ENCODE data around the gene ANO3.

ANO3 gene

DNA sequence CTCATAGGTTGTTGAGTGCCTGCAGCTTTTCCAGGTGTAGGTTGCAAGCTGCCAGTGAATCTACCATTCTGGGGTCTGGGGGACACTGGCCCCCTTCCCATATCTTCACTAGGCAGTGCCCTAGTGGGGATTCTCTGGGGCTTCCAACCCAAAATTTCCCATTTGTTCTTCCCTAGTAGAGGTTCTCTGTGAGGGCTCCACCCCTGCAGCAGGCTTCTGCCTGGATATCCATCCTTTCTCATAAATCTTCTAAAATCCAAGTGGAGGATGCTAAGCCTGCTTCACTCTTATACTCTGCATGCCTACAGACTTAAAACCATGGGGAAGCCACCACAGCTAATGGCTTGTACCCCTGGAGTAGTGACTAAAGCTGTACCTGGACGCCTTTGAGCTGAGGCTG is 33.4 kb downstream of the ANO3 start:
- no peak for DNase-seq

DNA sequence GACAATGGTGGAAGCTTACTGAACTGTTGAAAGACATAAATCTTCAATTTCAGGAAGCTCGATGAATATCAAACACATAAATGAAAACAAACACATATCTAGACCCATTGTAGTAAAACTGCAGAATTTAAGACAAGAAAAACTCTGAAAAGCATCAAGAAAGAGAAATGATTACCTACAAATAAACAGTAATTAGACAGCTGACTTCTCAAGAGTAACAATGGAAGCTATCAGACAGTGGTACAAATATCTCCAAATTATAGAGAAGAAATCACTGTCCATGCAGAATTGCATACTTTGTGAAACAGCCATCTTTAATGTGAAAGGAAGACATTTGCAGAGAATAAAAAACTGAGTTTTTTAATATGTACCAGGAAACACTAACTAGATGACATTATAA is 45.7 kb downstream of the ANO3 start:
- DNase-seq, result no peak

DNA sequence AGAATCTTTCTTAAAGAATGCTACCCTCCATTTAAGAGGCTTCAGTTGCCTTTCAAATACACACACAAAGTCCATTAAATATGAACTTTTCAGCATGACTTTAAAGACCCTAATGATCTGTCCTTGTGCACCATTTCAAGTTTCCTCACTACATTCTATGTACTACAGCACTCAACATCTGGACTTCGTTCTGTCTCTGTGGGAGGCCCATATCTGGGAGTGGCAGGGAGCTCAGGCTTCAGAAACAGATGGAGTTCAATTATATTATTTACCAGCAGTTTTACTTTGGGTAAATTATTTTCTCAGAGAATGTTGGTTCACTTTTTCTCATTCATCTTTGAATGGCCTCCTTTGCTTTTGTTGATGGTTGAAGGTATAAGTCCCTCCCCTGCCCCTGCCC is 67.4 kb downstream of the ANO3 start:
- no peak for DNase-seq

DNA sequence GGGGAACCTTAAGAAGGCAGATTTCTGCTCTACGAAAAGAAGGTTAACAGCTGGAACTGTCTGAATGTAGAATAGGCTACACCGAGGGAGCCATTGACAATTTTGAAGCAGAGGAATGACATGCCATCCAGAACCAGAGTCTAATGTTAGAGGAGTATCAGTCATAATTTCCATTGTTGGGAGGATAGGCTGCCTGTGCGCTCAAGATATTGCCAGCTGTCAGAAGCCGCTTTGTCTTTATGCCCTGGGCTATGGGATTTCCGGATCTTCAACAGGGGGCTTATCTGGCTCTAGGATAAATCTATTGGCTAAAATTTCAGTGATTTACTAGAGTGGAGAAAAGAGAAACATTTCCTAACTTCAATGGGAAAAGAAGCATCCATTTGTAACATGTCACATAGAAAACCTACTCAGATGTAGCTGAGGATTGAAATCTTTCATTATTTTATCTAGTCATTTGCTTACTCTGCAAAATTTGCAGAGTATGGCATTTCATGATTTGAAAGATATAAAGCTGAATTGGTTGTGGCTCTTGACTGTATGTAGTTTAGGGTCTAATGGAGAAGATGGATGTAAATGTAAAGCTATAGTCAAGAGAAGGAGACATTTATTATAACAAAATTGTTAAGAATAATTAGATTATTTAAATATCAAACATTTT is 78.9 kb downstream of the ANO3 start:
- DNase-seq, result no peak

DNA sequence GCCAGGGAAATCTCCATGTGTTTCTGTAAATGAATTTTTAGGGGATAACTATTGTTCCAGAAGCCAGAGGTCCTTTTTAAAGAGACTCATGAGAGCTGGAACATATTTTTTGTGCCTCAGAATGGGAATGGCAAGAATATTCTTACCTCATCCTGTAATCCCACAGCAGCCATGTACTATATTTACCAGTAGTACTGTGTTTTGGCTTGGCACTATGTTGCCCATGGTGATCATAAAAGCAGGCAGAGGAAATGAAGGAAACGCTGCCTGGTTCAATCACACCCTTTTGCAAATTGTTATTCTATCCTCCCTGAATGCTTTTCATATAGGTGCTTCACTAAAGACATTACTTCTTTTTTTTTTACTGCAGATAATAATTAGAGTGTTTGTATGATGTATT is 81.0 kb downstream of the ANO3 start:
- DNase-seq, result no peak

DNA sequence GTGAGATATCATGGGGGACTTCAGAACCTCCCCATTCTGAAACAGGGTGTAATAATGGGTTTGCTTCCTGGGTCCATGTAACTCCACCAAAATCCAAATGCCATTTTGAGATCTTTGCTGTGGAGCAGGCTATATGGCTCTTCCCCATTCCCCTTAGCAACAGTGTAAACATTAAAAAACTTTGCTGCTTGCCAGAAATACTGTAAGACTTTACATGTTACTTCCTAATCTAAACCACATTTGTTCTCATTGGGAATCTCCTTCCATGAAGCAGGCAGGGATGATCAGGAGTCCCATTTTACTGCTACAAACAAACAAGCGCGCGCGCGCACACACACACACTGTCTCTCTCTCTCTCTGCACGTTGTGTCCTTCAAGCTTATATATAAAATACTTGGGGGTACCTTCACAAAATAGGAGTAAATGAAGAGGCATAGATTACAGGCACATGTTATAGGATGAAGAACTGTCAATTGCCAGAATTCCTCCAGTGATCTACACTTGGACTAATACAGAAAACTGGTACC is 86.5 kb downstream of the ANO3 start:
- no peak for DNase-seq

DNA sequence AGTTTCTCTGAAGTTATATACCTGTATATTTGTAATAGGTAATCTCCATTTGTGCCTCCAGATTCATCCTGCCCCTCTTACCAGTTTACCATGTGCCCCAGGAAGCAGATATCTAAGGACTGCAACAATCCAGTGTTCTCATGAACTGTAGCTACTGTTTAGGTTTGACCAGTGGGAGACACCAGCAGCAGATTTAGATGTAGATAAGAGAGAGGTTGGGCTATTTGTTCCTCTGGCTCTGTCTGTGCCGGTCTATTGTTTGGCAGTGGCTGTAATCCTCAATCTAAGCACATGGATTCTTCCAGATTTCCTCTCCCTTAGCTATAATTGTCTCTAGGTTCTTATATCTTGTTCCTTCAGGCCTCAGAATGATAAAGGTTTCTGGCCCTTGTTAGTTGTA is 88.4 kb downstream of the ANO3 start:
- DNase-seq, result no peak

DNA sequence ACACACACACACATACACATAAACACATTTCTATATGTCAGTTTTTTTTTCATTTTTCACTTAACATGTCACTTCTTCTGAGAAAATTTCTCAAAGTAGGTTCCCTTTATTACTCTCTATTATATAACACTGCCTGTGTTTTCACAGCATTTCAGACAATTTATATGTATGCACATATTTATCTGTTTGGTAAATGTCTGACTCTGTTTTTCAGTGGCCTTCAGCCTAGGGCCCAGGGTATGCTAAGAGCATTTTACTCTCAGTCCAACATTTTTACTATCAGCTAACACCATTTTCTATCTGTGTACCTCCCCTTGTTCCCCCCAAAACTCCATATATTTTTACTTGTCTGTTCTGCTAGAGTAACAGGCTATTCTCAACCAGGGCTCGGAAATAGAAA is 92.3 kb downstream of the ANO3 start:
- DNase-seq, result no peak

DNA sequence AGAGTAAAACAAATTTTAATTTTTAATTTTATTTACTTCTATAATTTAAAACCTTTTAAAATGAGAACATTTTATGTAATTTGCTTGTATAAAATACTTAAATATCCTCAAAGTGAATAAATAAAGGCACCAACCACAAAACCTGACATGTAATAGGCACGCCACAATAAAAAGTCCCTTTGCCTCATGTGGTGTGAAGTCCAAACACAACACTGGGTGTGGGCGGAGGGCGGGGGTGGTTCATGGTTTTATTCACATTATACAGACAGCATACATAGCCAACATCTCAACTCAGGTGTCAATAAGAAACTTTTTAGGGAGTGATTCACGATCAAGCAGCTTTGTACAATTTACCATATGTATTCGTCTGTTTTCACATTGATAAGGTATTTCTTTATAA is 107.9 kb downstream of the ANO3 start:
- DNase-seq, result no peak

DNA sequence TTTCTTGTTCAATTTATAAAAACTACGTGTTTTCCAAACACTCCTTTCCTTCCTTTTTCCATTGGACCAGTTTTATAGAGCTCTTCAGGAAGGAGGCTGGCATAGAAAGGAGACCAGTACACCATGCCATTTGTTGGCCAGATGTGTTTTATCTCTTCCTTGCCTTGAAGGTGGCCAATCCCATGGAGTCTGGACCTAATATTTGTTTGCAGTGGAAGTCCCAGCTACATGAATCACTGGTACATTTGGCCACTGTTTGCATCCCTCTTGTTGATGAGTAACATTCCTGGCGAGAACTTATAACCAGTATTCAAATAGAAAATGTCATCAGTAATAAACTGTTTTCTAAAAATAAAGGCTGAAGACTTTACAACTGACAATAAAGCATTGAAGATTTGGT is 110.2 kb downstream of the ANO3 start:
- DNase-seq, result no peak

DNA sequence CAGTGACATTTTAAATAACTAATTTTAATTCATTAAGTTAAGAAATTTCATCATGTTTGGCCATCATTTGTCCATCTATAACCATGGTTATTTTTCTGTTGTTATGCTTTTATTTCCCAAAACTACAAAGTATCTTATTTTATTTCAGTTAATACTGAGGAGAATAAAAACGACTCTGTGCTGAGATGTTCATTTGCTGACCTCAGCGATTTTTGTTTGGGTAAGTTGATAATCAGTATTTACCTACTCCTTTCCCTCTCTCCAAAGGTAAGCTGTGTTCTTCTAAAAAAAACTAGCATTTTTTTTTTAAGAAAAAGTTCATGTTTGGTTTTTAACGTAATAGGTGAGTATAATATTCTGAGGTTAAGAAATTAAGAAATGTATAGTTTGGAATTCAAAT is 111.7 kb downstream of the ANO3 start:
- no peak for DNase-seq

DNA sequence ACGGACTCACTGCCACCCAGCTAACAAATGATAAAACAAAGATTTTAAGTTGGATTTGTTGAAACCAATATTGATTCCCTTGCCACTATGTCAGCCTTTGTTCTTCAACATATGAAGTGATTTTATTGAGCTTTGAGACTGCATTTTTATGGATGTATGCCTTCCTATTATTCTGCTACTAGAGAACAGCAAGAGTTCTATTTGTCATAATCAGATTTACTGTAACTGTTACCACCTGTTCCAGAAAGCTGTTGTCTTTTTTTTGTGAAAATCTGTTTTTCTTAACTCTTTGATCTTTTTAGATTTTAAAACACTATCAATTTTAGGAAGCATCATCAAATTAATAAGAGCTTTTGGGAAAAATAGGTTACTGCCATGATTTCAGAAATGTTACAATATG is 125.7 kb downstream of the ANO3 start:
- DNase-seq, result no peak

DNA sequence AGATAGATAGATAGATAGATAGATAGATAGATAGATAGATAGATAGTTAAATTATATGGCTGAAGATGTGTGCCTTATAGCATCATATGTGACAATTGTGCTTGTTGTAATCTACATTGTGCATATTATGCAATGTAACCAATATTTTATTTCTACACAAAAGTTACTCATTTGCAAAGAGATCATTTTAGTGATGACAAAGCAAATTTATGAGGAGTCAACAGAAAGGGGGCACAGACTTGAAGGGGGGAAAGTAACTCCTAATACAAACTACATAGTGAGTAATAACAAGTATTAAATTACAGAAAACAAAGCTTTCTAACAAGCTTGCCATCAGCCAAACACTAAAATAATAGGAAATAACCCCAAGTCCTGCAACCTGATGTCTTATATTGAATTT is 133.3 kb downstream of the ANO3 start:
- DNase-seq, result no peak

DNA sequence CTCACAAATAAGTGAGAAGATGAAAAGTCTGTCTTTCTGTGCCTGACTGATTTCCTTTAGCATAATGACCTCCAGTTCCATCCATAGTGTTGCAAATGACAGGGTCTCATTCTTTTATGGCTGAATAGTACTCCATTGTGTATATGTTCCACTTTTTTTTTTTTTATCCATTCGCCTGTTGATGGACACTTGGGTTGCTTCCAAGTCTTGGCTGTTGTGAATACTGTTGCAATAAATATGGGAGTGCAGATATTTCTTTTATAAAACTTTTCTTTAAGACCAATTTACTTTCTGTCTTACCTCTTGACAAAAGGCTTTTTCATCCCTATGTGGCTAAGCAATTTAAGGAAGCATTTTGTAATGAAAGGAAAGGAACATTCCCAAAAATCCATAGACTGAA is 135.6 kb downstream of the ANO3 start:
- DNase-seq, result no peak

DNA sequence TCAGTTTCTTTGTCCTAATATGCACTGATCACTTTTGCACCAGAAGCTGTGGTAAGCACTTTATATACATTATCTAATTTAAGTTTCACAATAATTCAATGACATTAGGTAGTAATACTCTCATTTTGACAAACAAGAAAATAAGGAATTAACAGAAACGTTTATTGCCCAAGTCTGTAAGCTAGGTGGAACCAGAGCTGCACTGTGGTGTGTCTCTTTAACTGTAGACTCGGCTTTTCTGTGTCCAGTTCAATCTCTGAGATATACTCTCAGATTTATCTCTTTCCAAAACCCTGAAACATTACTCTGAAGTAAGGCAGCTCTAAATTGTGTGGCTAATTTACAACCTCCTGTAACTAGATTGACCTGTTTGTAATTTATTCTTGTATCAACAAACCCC is 139.1 kb downstream of the ANO3 start:
- no peak for DNase-seq

DNA sequence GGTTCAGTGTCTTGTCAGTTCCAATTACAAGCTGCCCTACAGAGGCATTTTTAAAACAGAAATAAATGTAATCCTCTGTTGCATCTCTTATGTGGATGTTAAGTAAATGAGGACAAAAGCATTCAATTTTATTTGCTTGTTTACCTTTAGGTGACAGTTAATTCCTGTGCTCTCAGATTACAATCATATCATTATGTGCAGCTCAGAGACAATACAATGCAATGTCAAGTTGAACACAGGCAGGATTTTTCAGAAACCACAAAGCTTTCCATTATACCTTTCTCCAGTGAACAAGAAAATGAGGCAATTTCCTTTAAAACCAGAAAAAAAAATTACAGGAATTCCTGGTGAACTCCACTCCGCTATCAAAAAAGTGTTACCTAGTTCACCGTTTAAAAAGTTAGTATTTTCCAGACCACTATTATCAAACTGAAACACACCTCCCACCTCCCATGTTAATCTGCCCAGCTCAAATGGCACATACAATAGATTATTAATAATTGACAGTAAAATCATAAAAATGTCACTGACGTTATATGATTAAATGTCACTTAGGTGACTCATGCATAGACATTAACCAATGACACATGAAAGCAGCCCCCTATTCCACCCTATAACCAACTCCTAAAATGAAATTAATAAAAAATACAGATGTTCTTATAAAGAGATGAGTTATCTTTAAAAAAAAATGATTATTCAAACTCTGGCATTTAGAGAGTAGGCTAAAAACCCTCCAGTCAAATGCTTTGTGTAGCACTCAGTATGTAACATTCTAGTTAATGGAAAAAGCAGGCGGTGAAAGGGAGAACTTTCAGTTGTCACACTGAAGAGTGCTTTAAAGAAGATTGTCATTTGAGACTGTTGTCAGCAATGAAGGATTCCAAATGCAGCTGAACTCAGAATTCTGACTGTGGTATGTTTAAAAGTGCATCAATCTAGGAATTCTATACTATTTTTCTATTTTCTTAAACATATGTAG is 141.6 kb downstream of the ANO3 start:
- DNase-seq, result no peak

DNA sequence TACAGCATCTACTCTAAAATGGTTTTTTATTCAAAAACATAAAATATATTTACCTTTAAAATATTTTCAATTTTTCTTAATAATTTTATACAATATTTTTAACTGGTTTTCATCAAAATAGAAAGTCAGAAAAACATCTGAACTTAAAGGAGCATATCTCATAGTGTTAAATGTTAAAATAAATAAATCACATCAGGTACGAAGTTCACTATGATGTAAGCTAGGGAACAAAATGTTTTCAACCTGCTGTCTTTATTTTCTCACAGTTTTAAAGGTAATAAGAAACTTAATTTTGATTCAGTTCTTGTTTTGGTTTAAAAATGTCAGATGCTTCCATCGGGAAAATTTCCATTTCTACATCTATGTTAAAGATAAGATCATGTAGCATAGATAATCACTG is 142.5 kb downstream of the ANO3 start:
- DNase-seq, result no peak

DNA sequence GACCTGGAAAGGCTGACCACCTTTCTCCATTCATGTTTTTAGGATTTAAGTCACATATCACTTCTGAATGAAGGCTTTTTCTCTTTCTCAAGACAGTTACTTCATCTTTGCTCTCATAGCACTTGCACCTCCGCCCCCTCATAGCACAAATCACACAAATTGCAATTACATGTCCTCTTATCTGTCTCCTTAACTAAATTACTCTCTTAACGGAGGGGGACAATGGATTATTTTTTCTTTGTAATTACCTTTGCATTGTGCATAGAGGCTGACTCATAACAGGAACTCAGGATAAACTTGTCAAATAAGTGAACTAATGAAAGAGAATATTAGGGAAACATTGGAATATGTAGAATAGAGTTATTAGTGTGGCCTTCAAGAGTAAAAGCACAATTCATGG is 145.5 kb downstream of the ANO3 start:
- no peak for DNase-seq

DNA sequence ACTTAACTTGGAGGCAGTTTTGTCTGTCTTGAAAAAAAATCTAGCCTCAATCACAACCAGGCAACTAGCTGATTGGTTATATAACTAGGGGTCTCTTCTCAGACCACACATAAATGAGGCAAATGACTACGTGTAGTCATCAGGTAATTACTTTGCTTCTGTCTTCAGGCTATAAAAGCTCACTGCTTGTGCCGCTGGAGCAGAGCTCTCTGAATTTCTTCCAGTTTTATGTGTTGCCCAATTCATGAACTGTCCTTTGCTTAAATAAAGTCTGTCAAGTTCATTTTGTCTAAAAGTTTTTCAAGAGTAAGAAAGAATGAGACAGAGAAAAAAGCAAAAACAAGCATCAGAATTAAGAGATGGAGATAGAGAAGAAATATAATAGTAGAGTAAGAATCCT is 146.8 kb downstream of the ANO3 start:
- no peak for DNase-seq

DNA sequence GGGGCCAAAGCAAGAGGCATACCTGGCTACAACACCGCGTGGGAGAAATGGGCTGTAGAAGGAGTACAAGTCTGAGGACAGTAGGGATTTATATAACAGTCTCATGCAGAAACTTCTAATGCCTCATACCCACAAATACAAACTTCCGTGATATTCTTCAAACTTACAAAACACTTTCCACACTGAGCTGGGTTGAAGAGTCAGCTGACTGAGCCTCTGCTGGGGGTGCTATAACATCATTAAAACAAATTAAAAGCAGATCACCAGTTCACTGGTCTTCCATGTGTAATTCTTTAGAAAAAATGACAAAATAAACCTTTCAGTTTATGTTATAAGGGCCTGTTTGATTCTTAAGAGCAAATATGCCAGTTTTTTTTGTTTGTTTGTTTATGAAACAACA is 148.1 kb downstream of the ANO3 start:
- DNase-seq, result no peak

DNA sequence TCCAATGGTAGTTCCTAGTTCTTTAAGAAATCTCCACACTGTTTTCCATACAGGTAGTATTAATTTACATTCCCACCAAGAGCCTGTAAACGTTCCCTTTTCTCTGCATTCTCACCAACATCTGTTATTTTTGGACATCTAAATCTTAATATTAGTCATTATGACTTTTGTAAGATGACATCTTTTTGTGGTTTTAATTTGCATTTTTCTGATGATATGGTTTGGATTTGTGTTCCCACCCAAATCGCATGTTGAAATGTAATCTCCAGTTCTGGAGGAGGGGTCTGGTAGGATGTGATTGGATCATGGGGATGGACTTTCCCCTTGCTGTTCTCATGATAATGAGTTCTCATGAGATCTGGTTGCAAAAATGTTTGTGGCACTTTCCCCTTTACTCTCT is 151.2 kb downstream of the ANO3 start:
- DNase-seq, result no peak

DNA sequence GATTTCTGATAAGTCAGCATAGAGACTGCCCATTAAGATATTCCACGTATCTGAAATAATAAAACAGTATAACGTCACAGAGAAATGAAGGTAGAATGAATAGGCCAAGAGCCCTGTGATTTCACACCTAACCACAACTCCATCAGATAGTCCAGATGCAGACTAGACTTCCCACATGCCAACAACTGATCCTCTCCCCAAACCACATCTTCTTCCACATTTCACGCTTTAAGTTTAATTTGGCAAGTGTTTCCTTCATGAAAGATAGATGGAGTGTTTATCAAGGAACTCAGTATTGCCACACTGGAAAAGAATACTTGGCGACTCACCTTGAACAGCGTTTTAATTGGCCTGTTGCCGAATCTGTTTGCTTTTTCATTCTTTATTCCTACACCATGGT is 158.6 kb downstream of the ANO3 start:
- no peak for DNase-seq

DNA sequence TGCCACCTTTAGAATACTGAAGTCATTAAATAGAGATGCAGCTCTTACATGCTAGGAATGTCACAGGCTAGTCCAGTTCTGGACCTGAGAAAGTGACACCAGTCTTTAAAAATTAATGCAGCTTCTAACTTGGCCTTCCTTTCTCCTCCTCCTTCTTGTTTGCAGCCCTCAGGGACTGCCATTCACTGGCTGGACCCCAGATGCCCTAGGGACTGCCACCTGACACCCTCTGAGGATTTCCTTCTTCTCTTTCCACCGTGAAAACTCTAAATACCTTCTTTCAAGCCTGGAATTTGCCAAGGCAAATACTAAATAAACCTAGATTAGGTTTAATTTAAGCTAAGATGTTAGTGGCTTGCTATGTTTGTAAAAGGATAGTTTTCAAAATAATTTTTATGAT is 161.7 kb downstream of the ANO3 start:
- DNase-seq, result no peak

DNA sequence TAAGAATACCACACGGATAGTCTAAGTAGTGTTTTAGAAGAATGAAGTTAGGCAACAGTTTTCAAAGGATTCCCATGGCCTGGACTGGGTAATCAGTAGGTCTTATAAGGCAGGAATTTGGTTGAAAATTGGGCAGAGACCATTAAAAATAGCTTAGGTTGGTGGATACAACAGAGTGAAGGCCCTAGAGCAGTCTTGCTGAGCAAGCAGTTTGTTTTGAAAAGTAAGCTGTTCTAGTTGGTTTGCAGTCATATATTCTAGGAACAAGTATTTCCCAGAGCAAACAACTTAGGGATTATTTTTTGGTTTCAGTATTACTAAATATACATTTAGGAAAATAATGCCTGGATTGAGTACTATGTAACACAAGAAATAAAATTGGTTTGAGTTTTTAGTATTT is 175.3 kb downstream of the ANO3 start:
- DNase-seq, result no peak

Data from stimulated activated naive CD4-positive, alpha-beta T cell treated with Interleukin-2 at 50 U/mL for 16 hours (primary cell).